Measurements from ENCODE around the gene EVI5.

- TF ChIP-seq CTCF (IDR thresholded peaks at IDR 0.05; ENCODE audit: low read depth, low read length), result no peak
- TF ChIP-seq EZH2phosphoT487 (IDR thresholded peaks at IDR 0.05; ENCODE audit: low read depth), result no peak
These were observed 230.7 kb downstream of the EVI5 start for GRCh38 chr1:92554216-92554615.

All from OCI-LY3 (cell line).